Measurements from ENCODE around the gene PTCD3. TPM values are rescaled to one million over a fixed set of nuclear protein-coding genes. Genes with fewer than 3 reads are reported as not detected.

Gene PTCD3
- total RNA-seq, 2 donors from 2014 or later = 70.7 to 129 TPM

GRCh38 chr2:86097114-86097896 is 8.7 kb upstream of the PTCD3 start:
- Histone ChIP-seq H3K27ac (no peak overlapping the region), H3K27me3 (replicated peaks; ENCODE audit: insufficient read depth) (no peaks in the 10 kb centered on the region), H3K4me3 (no peak overlapping the region), H3K4me1 (ENCODE audit: control insufficient read depth in 1 of 2, low read depth in 2 of 2) (no peaks in the 10 kb centered on the region), H3K36me3 (peaks cover 20% of the 10 kb centered on the region), H3K9me3 (no peaks in the 10 kb centered on the region)
- DNase-seq (ENCODE audit: low spot score) (no peak), ATAC-seq (ENCODE audit: insufficient number of reproducible peaks, low FRiP score, low read depth) (no peak)
- no peak for TF ChIP-seq CTCF (IDR thresholded peaks at IDR 0.05)

GRCh38 chr2:86097913-86098312 is 8.1 kb upstream of the PTCD3 start:
- no peak for DNase-seq (ENCODE audit: low spot score)

GRCh38 chr2:86102157-86102556 is 3.9 kb upstream of the PTCD3 start:
- Histone ChIP-seq H3K27me3 (replicated peaks; ENCODE audit: insufficient read depth) (no peaks in the 10 kb centered on the region), H3K4me3 (no peak overlapping the region), H3K36me3 (peaks cover 8% of the 10 kb centered on the region), H3K27ac (no peak overlapping the region), H3K9me3 (no peaks in the 10 kb centered on the region), H3K4me1 (ENCODE audit: control insufficient read depth in 1 of 2, low read depth in 2 of 2) (peaks cover 11 to 23% of the 10 kb centered on the region in 2 donors)
- DNase-seq (ENCODE audit: low spot score) (no peak), ATAC-seq (ENCODE audit: insufficient number of reproducible peaks, low FRiP score, low read depth) (no peak)
- no peak for TF ChIP-seq CTCF (IDR thresholded peaks at IDR 0.05)

More at GRCh38 chr2:86097913-86098312, 8.1 kb upstream of the PTCD3 start:
- Histone ChIP-seq H3K27ac (no peak overlapping the region), H3K4me3 (no peak overlapping the region), H3K4me1 (ENCODE audit: control insufficient read depth in 1 of 2, low read depth in 2 of 2) (no peaks in the 10 kb centered on the region), H3K9me3 (no peaks in the 10 kb centered on the region), H3K27me3 (replicated peaks; ENCODE audit: insufficient read depth) (no peaks in the 10 kb centered on the region), H3K36me3 (peaks cover 18% of the 10 kb centered on the region)
- TF ChIP-seq CTCF (IDR thresholded peaks at IDR 0.05) = no peak
- ATAC-seq (ENCODE audit: insufficient number of reproducible peaks, low FRiP score, low read depth) = no peak

DNA sequence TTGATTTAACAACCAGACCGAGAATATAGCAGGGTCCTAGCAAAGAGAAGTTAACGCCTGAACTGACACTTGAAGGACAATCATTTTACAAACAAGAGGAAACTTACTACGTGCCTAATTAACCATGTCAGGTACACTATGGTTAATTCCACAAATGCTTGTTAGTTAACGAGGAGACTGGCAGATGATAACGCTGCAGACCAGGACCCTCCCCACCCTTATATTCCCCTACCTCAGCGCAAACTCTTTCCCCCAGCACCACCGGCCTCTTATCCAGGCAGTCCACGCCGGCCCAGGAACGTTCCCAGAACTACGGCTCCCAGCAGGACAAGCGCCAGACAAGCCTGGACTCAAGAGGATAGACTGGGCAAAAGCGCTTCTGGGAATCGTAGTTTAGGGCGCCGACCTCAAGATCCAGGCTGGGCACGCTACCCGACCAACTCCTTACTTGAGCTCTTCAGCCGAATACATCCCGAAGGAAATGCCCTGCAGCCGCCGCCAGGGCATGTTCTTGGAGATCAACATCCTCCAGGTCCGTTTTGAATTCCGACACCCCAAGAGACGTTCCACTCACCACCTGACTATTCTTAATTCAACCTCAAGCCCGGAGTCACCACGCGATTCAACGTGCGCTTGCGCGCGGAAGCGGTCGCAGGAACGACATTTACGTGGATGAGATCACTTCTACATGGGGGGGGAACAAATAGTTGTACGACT is 625 bp upstream of the PTCD3 start, which contains the start of gene POLR1A:
TSS of gene POLR1A (minus strand) at position 635 of the 717 bp plus-strand sequence. CDS start at position 525, 110 bp downstream.
- Histone ChIP-seq H3K27me3 (replicated peaks; ENCODE audit: insufficient read depth) (no peaks in the 10 kb centered on the region), H3K36me3 (peaks cover 3% of the 10 kb centered on the region), H3K9me3 (no peaks in the 10 kb centered on the region), H3K4me1 (ENCODE audit: control insufficient read depth in 1 of 2, low read depth in 2 of 2) (peaks cover 14 to 33% of the 10 kb centered on the region in 2 donors), H3K27ac (peak within 1 kb of the TSS; percentile 77 to 83), H3K4me3 (peak within 1 kb of the TSS; percentile 97)
- TF ChIP-seq CTCF (IDR thresholded peaks at IDR 0.05) = no peak
- peak; percentile 86 for ATAC-seq (ENCODE audit: insufficient number of reproducible peaks, low FRiP score, low read depth)
- peak; percentile 79 for DNase-seq (ENCODE audit: low spot score)

- H3K9me3 ChIP-seq = no peaks in the 10 kb centered on the region
- no peak for ATAC-seq (ENCODE audit: insufficient number of reproducible peaks, low FRiP score, low read depth)
- peaks cover 14% of the 10 kb centered on the region for H3K36me3 ChIP-seq
- H3K27me3 ChIP-seq (replicated peaks; ENCODE audit: insufficient read depth) = no peaks in the 10 kb centered on the region
- no peak for TF ChIP-seq CTCF (IDR thresholded peaks at IDR 0.05)
- DNase-seq (ENCODE audit: low spot score) = no peak
- peaks cover 14 to 33% of the 10 kb centered on the region in 2 donors for H3K4me1 ChIP-seq (ENCODE audit: control insufficient read depth in 1 of 2, low read depth in 2 of 2)
- peak overlapping the region; percentile 97 for H3K4me3 ChIP-seq
- no peak overlapping the region for H3K27ac ChIP-seq
These were observed 996 bp downstream of the PTCD3 start for GRCh38 chr2:86107031-86107430.

Measured in thoracic aorta (tissue), 2 donors.